K562 (cell line): ENCODE data around the gene PHF21A. TPM values are rescaled to one million over a fixed set of nuclear protein-coding genes. Genes with fewer than 3 reads are reported as not detected.

Source experiments
- ATAC-seq: fragments of 200-7000 bp; cut with Tn5 transposase; 3 replicates; pipeline ENCODE4 v1.9.1; 2020; ENCODE audit warnings: moderate library complexity
- BruUV-seq: library from RNA; stranded (reverse); fragments of 400-500 nt; replicated peaks from 2 replicates; lab custom pipeline; 2021; lab: Mats Ljungman, UMichigan
- CTCF ChIA-PET: fragments of 300-600 bp; formaldehyde crosslinking; extraction: SDS; loops from one replicate; lab custom pipeline; 2021; ENCODE audit warnings: low intra/inter-chr PET ratio; lab: Yijun Ruan, JAX
- POLR2A ChIA-PET: fragments of 300-600, 350-650 bp; sonication (Branson Sonifier 250); formaldehyde crosslinking; extraction: SDS; loops from one replicate; lab custom pipeline; 2021; ENCODE audit warnings: antibody characterized with exemption, inconsistent platforms; lab: Yijun Ruan, JAX
- DNase-seq, 4 experiments: peaks; one replicate each; pipeline versions ENCODE4 v3.0.0 to v3.0.0-alpha.2; 2011 to 2018; ENCODE audit warnings: low spot score in 3 of 4, mixed read lengths in 3 of 4; ENCODE audit errors: extremely low read depth in 1 of 4
- FAIRE-seq: peaks from 2 replicates; lab custom pipeline; 2011; peaks lifted over from hg19 to GRCh38; lab: Jason Lieb, UNC
- H2AFZ ChIP-seq: 2 replicates; pipeline ENCODE4 v1.6.0; 2011; ENCODE audit warnings: low read depth, low read length, control low read depth, inconsistent platforms
- H3K27ac ChIP-seq: fragments of 200-600 bp; 3 replicates; pipeline ENCODE4 v1.8.0; 2011; ENCODE audit warnings: low read depth, mild to moderate bottlenecking, control low read depth, inconsistent platforms, low read length, moderate library complexity, mixed read lengths; ENCODE audit errors: extremely low read depth
- H3K27me3 ChIP-seq, 2 experiments: fragments of 300-600 bp in 1 of 2; 2 replicates in 1 of 2; 3 replicates in 1 of 2; pipeline versions ENCODE4 v1.6.0 to v1.8.0; 2011; ENCODE audit warnings: inconsistent platforms in 2 of 2, low read length in 2 of 2, mild to moderate bottlenecking in 1 of 2, mixed read lengths in 1 of 2, moderate library complexity in 1 of 2; ENCODE audit not compliant: control insufficient read depth in 2 of 2, insufficient read depth in 2 of 2
- H3K36me3 ChIP-seq: fragments of 300-600 bp; 3 replicates; pipeline ENCODE4 v1.8.0; 2011; ENCODE audit warnings: mild to moderate bottlenecking, low read length, inconsistent platforms; ENCODE audit not compliant: control insufficient read depth, insufficient read depth
- H3K4me1 ChIP-seq, 2 experiments: fragments of 200-600 bp in 1 of 2; replicated peaks in 1 of 2; 2 replicates in 1 of 2; 3 replicates in 1 of 2; pipeline versions ENCODE4 v1.5.1 to v1.8.0; 2011; ENCODE audit warnings: inconsistent platforms in 2 of 2, low read length in 2 of 2, mild to moderate bottlenecking in 1 of 2, mixed read lengths in 1 of 2, moderate library complexity in 1 of 2; ENCODE audit not compliant: control insufficient read depth in 2 of 2, insufficient read depth in 2 of 2
- H3K4me2 ChIP-seq: 2 replicates; pipeline ENCODE4 v1.6.1; 2011; ENCODE audit warnings: low read length, control low read depth, inconsistent platforms, mixed read lengths; ENCODE audit not compliant: insufficient read depth
- H3K4me3 ChIP-seq: fragments of 200-600 bp; sonication (generic), shearing (Covaris generic); 2 replicates; pipeline ENCODE4 v1.5.1; 2016; ENCODE audit warnings: control low read depth, inconsistent platforms
- H3K79me2 ChIP-seq: fragments of 200-600 bp; 3 replicates; pipeline ENCODE4 v1.8.0; 2011; ENCODE audit warnings: low read length, inconsistent platforms; ENCODE audit not compliant: control insufficient read depth, insufficient read depth
- H3K9ac ChIP-seq, 2 experiments: 2 replicates each; pipeline versions ENCODE4 v1.6.0 to v1.6.1; 2011; ENCODE audit warnings: low read depth in 2 of 2, low read length in 2 of 2, control low read depth in 1 of 2, inconsistent platforms in 1 of 2, mild to moderate bottlenecking in 1 of 2, mixed read lengths in 1 of 2; ENCODE audit not compliant: insufficient read depth in 1 of 2
- H3K9me1 ChIP-seq: one replicate; pipeline ENCODE4 v1.6.0; 2011; ENCODE audit warnings: inconsistent platforms, mild to moderate bottlenecking, low read length, moderate library complexity; ENCODE audit not compliant: control insufficient read depth, insufficient read depth
- H3K9me3 ChIP-seq: replicated peaks from 2 replicates; pipeline ENCODE4 v1.5.1; 2011; ENCODE audit warnings: low read depth, low read length, inconsistent platforms; ENCODE audit not compliant: control insufficient read depth, insufficient read depth
- H4K20me1 ChIP-seq: replicated peaks from 2 replicates; pipeline ENCODE4 v1.6.1; 2011; ENCODE audit warnings: low read length, inconsistent platforms, mixed read lengths; ENCODE audit not compliant: control insufficient read depth, insufficient read depth
- NR0B1 ChIP-seq: fragments of 450-650 bp; IDR thresholded peaks from one replicate; pipeline ENCODE4 v1.6.1; 2018; ENCODE audit warnings: mild to moderate bottlenecking, moderate library complexity; ENCODE audit not compliant: partially characterized antibody
- POLR2H ChIP-seq: IDR thresholded peaks from 2 replicates; pipeline ENCODE4 v1.6.1; 2016; ENCODE audit warnings: missing genetic modification characterization, low read depth, mild to moderate bottlenecking, control low read depth, missing compliant biosample characterization, moderate library complexity
- SUPT5H ChIP-seq: fragments of 450-650 bp; IDR thresholded peaks from 2 replicates; pipeline ENCODE4 v1.6.1; 2016
- WGBS: fragments of 100-300 bp; shearing (Covaris generic); methylation state at CpG from one replicate; pipeline ENCODE4 v1.1.6; 2016; ENCODE audit warnings: low coverage, mixed read lengths; ENCODE audit not compliant: insufficient coverage; ENCODE audit errors: missing lambda C conversion rate; 5-methylcytosine and 5-hydroxymethylcytosine counted together
- in situ Hi-C: fragments of 300-500 bp; cut with MboI; formaldehyde crosslinking; loops from 4 replicates; pipeline ENCODE4 v1.15.0; 2018; ENCODE audit warnings: inconsistent platforms, mixed read lengths
- intact Hi-C: fragments of 100-400 bp; cut with micrococcal nuclease; formaldehyde crosslinking; loops from 2 replicates; pipeline ENCODE4 v1.14.2; 2022
- polyA plus RNA-seq, 8 experiments: library from polyadenylated mRNA; depleted of rRNA in 4 of 8; stranded (reverse) in 5 of 8; unstranded in 3 of 8; fragments of >200 nt; fragmentation: Nextera tagmentation in 2 of 8; fragmentation: Illumina TruSeq in 1 of 8; extraction: Ambion mirVana in 2 of 8; extraction: Trizol in 1 of 8; gene quantifications; 2 replicates each; pipeline versions ENCODE4 v1.2.1 to v1.2.3, GENCODE V29; 2011 to 2014; ENCODE audit warnings: inconsistent platforms in 1 of 8, missing spikeins in 1 of 8
- total RNA-seq, 7 experiments: library from RNA; depleted of rRNA in 6 of 7; stranded (reverse); fragments of >200 nt in 6 of 7; fragmentation: Illumina TruSeq in 2 of 7; extraction: Trizol in 2 of 7; gene quantifications; 2 replicates each; pipeline versions ENCODE4 v1.2.1 to v1.2.3, GENCODE V29; 2011 to 2021; ENCODE audit warnings: low replicate concordance in 1 of 7

Gene PHF21A
- total and polyA plus RNA-seq, 9 of the 15 experiments (the other 6 are each of a cell fraction or from before 2014, with no cell fraction given): 1.5 to 32.4 (median 10.7) TPM

GRCh38 chr11:46118702-46119351 lies 2.4 kb downstream of the PHF21A start:
- DNase-seq: no peak
- CTCF ChIA-PET: interaction anchor here (0.6 kb wide), 1 partner anchor 586 kb away, joined by 4 read pairs; no protein-coding TSS in a partner anchor

More at GRCh38 chr11:46118702-46119351, 2.4 kb downstream of the PHF21A start:
- Histone ChIP-seq H3K9me3 (no peaks in the 10 kb centered on the region), H3K27me3 (no peaks in the 10 kb centered on the region), H3K9me1 (no peaks in the 10 kb centered on the region), H3K27ac (peak overlapping the region; percentile 54), H3K4me1 (peaks cover 14 to 20% of the 10 kb centered on the region in 2 experiments), H3K4me2 (peak overlapping the region; percentile 83), H3K4me3 (peak overlapping the region; percentile 79), H4K20me1 (no peaks in the 10 kb centered on the region), H2AFZ (no peak overlapping the region), H3K36me3 (no peaks in the 10 kb centered on the region), H3K79me2 (peaks cover 70% of the 10 kb centered on the region), H3K9ac (peak overlapping the region; percentile 51 to 91; a peak in 3 of 4 replicates)
- in situ Hi-C loops: no loop called here
- ATAC-seq (peak; percentile 1), FAIRE-seq (no peak)
- 4% methylated on average over 6 of the region's 6 CpGs for WGBS
- POLR2A ChIA-PET: interaction anchor here (0.6 to 1.9 kb wide), 7 partner anchors 16 to 189 kb away, joined by 3 to 13 read pairs (median 3); no protein-coding TSS in a partner anchor
- BruUV-seq: no TSS peak
- intact Hi-C loops: loop anchor here (5.0 kb wide), 2 partner anchors 42 to 112 kb away; no protein-coding TSS in a partner anchor
- 0 out of 2 replicates have a peak, but pooled peaks have one; percentile 4 for TF ChIP-seq SUPT5H
- no peak for TF ChIP-seq NR0B1
- TF ChIP-seq POLR2H (tag): peak; percentile 29; the same call in 1 of the 2 replicates
